Glomerular endothelial cell (primary cell): ENCODE data around the gene MAGOHB. TPM values are rescaled to one million over a fixed set of nuclear protein-coding genes. Genes with fewer than 3 reads are reported as not detected.

Experiments
- DNase-seq: peaks from one replicate; pipeline ENCODE4 v3.0.0-alpha.2; 2011; ENCODE audit warnings: low read depth, low spot score; ENCODE audit errors: extremely low read depth
- total RNA-seq: library from RNA; depleted of rRNA; stranded (reverse); fragments of >200 nt; gene quantifications from 2 replicates; pipeline ENCODE4 v1.2.3, GENCODE V29; 2015

Gene MAGOHB
- total RNA-seq, 1 donor from 2014 or later, result 19.7 TPM

GRCh38 chr12:10557766-10558165 lies 55.6 kb downstream of the MAGOHB start:
- DNase-seq, result no peak

DNA sequence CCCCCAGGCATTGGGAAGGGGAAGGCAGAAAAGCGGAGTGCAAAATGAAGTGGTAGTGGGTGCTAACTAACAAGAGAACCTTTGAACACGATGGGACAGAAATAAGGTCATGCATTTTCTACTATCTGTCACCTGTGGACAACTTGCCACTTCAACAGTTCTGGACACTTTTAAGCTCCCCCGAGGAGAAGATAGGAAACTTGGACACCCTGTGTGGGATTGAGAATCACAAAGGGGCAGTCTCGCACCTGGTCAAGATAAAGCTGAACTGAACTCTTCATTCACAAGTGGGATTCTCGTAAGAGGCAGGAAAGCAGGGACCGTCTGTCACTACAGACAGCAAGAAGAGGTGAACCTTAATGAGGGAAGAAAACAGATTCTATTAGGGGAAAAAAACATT lies 56.1 kb downstream of the MAGOHB start:
- DNase-seq, result no peak

DNA sequence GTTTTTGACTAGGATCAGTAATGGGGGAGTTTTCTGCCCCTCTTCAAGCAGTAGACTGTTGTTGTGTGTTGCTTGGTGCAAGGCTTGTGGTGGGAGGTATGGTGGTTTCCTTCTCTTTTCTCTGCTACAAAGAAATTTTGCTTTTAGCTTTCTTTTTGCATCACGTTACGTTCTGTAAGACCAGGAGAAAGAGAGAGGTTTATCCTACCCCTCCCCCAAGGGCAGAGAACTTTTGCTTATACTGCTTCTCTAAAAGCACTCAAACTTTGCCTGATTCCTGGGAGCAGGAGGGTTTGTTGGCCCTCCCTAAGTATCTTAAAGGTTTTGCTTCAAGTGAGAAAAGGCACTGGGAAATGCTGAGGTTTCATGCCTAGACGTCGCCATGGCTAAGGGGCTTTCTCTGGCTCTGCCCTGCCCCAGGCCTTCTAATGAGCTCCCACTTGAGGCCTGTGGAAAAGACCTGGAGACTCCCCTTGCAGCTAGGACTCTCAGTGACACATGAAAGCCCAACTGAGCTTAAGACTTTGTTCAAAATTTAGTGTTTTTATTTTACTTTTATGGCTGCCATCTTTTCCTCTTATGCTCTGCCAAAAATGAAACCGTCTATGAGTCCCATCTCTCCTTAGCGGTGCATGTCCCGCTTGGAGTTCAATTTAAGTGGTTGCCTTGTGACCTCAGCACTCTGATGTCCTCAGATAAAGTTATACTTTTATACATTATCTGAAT lies 58.5 kb downstream of the MAGOHB start:
- DNase-seq, result no peak

DNA sequence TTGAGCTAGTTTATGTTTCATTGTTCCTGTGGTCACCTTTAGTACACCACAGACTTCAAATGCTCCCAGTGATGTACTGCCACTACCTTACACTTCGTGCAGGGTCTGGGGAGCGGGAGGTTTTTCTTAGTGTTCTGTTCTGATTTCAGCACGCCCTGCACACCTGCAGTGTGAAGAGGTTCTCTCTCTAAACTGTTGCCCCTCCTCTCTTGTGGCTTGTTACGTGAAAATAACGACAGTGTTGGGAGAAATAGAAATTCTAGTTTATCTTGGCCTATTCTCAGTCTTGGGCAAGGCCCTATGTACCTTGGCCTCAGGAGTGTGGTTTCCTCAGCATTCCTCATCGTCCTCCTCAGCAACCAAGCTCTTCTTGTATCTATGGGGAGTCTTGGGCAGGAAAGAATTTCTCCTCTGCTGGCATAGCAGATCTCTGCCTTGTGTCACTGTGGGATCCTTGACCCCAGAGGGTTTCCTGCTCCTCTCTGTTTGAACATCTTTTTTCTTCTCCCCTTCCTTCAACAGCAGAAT lies 59.1 kb downstream of the MAGOHB start:
- DNase-seq, result no peak

Other genes with a start within 250 kb of the MAGOHB start
- gene KLRK1, start 223.6 kb downstream of the MAGOHB start, total RNA-seq, result not detected in 2 replicates
- not detected in 2 replicates for gene KLRC4, start 203.9 kb downstream of the MAGOHB start, total RNA-seq
- not detected in 2 replicates for gene KLRC3, start 193.0 kb downstream of the MAGOHB start, total RNA-seq
- gene KLRC2, start 177.6 kb downstream of the MAGOHB start, total RNA-seq, result not detected in 2 replicates
- gene KLRC1, start 160.2 kb downstream of the MAGOHB start, total RNA-seq, result not detected in 2 replicates
- gene EIF2S3B, start 107.7 kb downstream of the MAGOHB start, total RNA-seq, result 0.35 and 2.3 TPM in 2 replicates
- 1.5 and 1.7 TPM in 2 replicates for gene STYK1, start 60.4 kb upstream of the MAGOHB start, total RNA-seq
- 335 and 368 TPM in 2 replicates for gene YBX3, start 109.7 kb upstream of the MAGOHB start, total RNA-seq
- gene TAS2R7, start 189.0 kb upstream of the MAGOHB start, total RNA-seq, result 0.18 TPM in 1 of 2 replicates, not detected in the other
- gene TAS2R8, start 193.7 kb upstream of the MAGOHB start, total RNA-seq, result not detected in 2 replicates
- gene TAS2R9, start 196.6 kb upstream of the MAGOHB start, total RNA-seq, result 0.18 TPM in 1 of 2 replicates, not detected in the other
- gene TAS2R10, start 212.7 kb upstream of the MAGOHB start, total RNA-seq, result 0.15 and 1.1 TPM in 2 replicates
- gene PRR4, start 235.9 kb upstream of the MAGOHB start, total RNA-seq, result 5.0 TPM in 1 of 2 replicates, not detected in the other